ENCODE measurements around the gene GNG2.
"Not testable (repeated sequence)": the region's sequence is repeated elsewhere in the genome, so short reads cannot be mapped to it uniquely, and the experiment has no call there.

The GNG2 gene

GRCh38 chr14:51901475-51902024, 41.1 kb downstream of the GNG2 start:
- peaks cover 55% of the 10 kb centered on the region for H3K4me1 Mint-ChIP-seq
- H3K27me3 Mint-ChIP-seq, result no peaks in the 10 kb centered on the region
- peak overlapping the region; percentile 77 to 93 for H3K27ac Mint-ChIP-seq
- no peak for DNase-seq
- H3K9me3 Mint-ChIP-seq, result peaks cover 12 to 23% of the 10 kb centered on the region in 2 donors
- H3K4me3 Mint-ChIP-seq, result no peak overlapping the region
- ATAC-seq, result no peak

DNA sequence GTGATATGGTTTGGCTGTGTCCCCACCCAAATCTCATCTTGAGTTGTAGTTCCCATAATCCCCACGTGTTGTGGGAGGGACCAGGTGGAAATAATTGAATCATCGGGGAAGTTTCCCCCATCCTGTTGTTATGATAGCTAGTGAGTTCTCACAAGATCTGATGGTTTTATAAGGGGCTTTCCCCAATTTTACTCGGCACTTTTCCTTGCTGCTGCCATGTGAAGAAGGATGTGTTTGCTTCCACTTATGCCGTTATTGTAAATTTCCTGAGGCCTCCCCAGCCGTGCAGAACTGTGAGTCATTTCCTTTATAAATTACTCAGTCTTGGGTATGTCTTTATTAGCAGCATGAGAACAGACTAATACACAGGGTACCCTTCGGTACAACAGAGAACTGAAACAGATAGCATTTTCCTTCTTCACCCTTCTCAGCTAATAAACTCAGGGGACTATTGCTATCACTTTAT, 45.3 kb downstream of the GNG2 start:
- not testable (repeated sequence) for H3K27me3 Mint-ChIP-seq
- ATAC-seq (peak; percentile 98), DNase-seq (peak; percentile 57 to 80)
- Mint-ChIP-seq H3K27ac (peak overlapping the region; percentile 77 to 83), H3K9me3 (peaks cover 26 to 36% of the 10 kb centered on the region in 2 donors), H3K4me1 (peaks cover 36% of the 10 kb centered on the region), H3K4me3 (peak overlapping the region; percentile 37 to 54)

DNA sequence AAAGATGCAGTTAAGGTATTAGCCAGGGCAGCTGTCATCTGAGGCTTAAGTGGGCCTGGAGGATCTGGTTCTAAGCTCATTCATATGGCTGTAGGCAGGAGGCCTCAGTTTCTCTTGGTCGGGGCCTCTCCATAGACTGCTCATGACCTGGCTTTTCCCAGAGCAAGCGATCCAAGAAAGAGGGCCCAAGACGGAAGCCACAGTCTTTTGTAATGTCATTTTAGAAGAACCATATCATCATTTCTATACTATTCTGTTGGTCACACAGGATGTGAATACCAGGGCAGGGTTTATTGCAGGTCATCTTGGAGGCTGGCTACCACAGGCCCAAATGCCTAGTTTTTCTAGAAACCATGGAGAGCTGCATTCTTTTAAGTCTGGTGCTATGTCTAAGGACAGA, 47.7 kb downstream of the GNG2 start:
- H3K4me3 Mint-ChIP-seq, result no peak overlapping the region
- ATAC-seq (no peak), DNase-seq (no peak)
- H3K27ac Mint-ChIP-seq, result no peak overlapping the region
- no peaks in the 10 kb centered on the region for H3K27me3 Mint-ChIP-seq
- H3K9me3 Mint-ChIP-seq, result peaks cover 24 to 26% of the 10 kb centered on the region in 2 donors
- H3K4me1 Mint-ChIP-seq, result peaks cover 54% of the 10 kb centered on the region

- H3K4me1 Mint-ChIP-seq, result peaks cover 73% of the 10 kb centered on the region
- DNase-seq (no peak), ATAC-seq (no peak)
- H3K27ac Mint-ChIP-seq, result peak overlapping the region; percentile 47 to 60
- H3K9me3 Mint-ChIP-seq, result peaks cover 12 to 14% of the 10 kb centered on the region in 2 donors
- H3K27me3 Mint-ChIP-seq, result no peaks in the 10 kb centered on the region
- H3K4me3 Mint-ChIP-seq, result no peak overlapping the region
Measured at GRCh38 chr14:51912112-51912786, 51.8 kb downstream of the GNG2 start.

- peaks cover 10 to 11% of the 10 kb centered on the region in 2 donors for H3K9me3 Mint-ChIP-seq
- H3K27me3 Mint-ChIP-seq, result no peaks in the 10 kb centered on the region
- peaks cover 71% of the 10 kb centered on the region for H3K4me1 Mint-ChIP-seq
- DNase-seq (no peak), ATAC-seq (no peak)
- no peak overlapping the region for H3K27ac Mint-ChIP-seq
- H3K4me3 Mint-ChIP-seq, result no peak overlapping the region
Measured at GRCh38 chr14:51914310-51914709, 53.9 kb downstream of the GNG2 start.

- Mint-ChIP-seq H3K27me3 (no peaks in the 10 kb centered on the region), H3K27ac (no peak overlapping the region), H3K9me3 (no peaks in the 10 kb centered on the region), H3K4me3 (no peak overlapping the region), H3K4me1 (peaks cover 52% of the 10 kb centered on the region)
- DNase-seq, result no peak
- no peak for ATAC-seq
Measured at GRCh38 chr14:51917193-51917592, 56.8 kb downstream of the GNG2 start.

- DNase-seq, result no peak
- H3K9me3 Mint-ChIP-seq, result peaks cover 0 to 4% of the 10 kb centered on the region in 2 donors
- H3K27ac Mint-ChIP-seq, result no peak overlapping the region
- no peak overlapping the region for H3K4me3 Mint-ChIP-seq
- ATAC-seq, result no peak
- peaks cover 27% of the 10 kb centered on the region for H3K4me1 Mint-ChIP-seq
- H3K27me3 Mint-ChIP-seq, result no peaks in the 10 kb centered on the region
Measured at GRCh38 chr14:51921026-51921425, 60.6 kb downstream of the GNG2 start.

DNA sequence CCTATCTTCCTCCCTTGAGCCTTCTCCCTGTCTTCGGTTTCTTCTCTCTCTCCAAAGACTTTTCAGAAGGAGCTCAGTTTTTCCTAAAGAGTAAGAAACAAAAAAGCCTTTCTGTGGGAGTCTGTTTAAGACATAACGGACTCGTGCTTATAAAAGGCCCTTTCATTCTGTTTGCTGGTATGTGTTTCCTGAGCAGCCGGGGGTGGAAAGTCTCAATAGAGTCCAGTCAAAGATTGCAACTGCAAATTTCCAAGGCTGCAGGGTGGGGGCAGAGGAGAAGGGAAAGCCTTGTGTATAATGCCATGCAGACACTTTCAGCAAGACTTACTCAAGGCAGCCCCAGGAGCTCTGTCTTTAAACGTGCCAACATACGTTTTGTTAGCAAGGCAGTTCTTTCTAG, 62.2 kb downstream of the GNG2 start:
- H3K9me3 Mint-ChIP-seq, result peaks cover 0 to 4% of the 10 kb centered on the region in 2 donors
- ATAC-seq (no peak), DNase-seq (no peak)
- H3K27me3 Mint-ChIP-seq, result no peaks in the 10 kb centered on the region
- H3K4me1 Mint-ChIP-seq, result peaks cover 28% of the 10 kb centered on the region
- H3K27ac Mint-ChIP-seq, result peak overlapping the region in 1 of 2 donors; percentile 75
- no peak overlapping the region for H3K4me3 Mint-ChIP-seq

DNA sequence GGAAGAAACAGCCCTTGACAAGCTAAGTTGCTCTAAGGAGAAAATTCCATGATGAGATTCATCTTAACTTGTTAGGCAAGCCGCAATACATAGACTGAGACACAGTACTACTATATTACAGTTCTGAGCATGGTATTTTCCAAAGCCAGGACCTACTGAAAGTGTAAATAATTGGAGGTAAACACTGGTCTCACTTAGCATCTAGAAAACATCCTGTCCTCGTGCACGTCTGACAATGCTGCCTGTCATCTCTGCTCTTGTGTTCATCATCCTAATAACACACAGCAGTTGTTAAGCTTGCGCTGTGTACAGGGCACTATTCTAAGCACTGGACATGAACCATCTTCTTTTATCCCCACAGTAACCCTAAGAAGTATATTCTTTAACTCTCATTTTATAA, 64.2 kb downstream of the GNG2 start:
- DNase-seq (no peak), ATAC-seq (no peak)
- H3K27ac Mint-ChIP-seq, result no peak overlapping the region
- H3K4me1 Mint-ChIP-seq, result peaks cover 39% of the 10 kb centered on the region
- no peaks in the 10 kb centered on the region for H3K27me3 Mint-ChIP-seq
- peaks cover 0 to 4% of the 10 kb centered on the region in 2 donors for H3K9me3 Mint-ChIP-seq
- H3K4me3 Mint-ChIP-seq, result no peak overlapping the region

DNA sequence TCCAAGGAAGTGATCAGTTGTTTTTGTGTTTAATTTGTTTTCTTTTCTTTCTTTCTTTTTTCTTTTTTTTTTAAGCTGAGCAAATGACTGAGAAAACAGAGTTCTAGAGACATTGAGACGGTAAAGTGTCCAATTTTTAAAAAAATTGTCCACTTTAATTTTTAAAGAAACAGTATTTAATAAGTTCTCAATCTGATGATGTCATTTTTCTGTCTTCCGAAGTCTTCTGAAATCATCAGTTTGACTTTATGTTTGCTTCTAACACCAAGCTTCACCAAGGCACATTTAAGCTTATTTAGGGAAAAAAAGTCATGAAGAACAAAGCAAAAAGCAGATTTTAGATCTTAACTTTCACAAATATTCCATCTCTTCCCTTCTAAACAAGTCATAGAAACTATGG, 65.6 kb downstream of the GNG2 start:
- ATAC-seq, result no peak
- Mint-ChIP-seq H3K4me3 (no peak overlapping the region), H3K9me3 (peaks cover 8 to 10% of the 10 kb centered on the region in 2 donors), H3K27ac (no peak overlapping the region), H3K4me1 (peaks cover 51% of the 10 kb centered on the region), H3K27me3 (no peaks in the 10 kb centered on the region)
- no peak for DNase-seq

DNA sequence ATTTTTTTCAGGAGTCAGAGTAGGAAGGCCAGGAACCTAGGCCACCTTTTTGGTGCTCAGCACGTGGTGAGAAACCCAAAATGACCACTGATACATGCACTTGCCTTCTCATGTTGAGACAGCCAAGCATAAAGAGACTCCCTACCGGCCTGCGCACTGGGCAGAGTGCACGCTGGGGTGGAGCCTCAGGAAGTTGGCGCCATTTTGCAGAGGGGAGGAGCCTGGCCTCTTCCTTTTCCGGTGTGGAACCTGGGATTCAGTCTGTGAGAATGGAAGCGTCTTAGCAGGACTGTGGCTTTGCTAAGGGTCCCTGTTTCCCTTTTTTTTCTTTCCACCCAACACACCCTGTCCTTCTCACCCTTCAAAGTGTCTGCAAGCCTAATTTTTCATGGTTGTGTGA, 66.0 kb downstream of the GNG2 start:
- Mint-ChIP-seq H3K4me1 (peaks cover 56% of the 10 kb centered on the region), H3K27ac (no peak overlapping the region), H3K4me3 (no peak overlapping the region), H3K27me3 (no peaks in the 10 kb centered on the region), H3K9me3 (peaks cover 12 to 14% of the 10 kb centered on the region in 2 donors)
- ATAC-seq (no peak), DNase-seq (no peak)

- H3K4me1 Mint-ChIP-seq, result peaks cover 54% of the 10 kb centered on the region
- DNase-seq (no peak), ATAC-seq (no peak)
- no peaks in the 10 kb centered on the region for H3K27me3 Mint-ChIP-seq
- no peak overlapping the region for H3K4me3 Mint-ChIP-seq
- H3K27ac Mint-ChIP-seq, result peak overlapping the region in 1 of 2 donors; percentile 29
- peaks cover 12 to 16% of the 10 kb centered on the region in 2 donors for H3K9me3 Mint-ChIP-seq
Measured at GRCh38 chr14:51928568-51928967, 68.2 kb downstream of the GNG2 start.

DNA sequence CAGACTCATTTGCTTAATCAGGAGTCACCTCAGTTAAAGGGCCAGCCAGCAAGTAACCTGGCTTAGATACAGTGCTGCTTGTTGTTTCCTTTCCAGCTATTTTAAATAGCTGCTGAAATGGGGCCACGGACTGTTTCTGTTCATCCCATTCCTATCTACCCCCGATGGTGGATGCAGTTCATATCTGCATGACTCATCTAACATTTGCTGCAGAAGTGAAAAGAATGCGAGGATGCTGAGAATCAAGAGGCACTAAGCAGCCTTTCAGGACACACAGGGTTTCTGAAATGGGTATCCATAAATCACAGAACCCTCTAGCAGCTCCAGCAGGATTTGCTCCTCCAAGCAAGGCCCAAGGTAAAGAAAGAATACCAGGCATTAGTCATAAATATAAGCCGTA, 68.8 kb downstream of the GNG2 start:
- Mint-ChIP-seq H3K4me3 (no peak overlapping the region), H3K27ac (no peak overlapping the region), H3K27me3 (no peaks in the 10 kb centered on the region), H3K9me3 (peaks cover 12 to 15% of the 10 kb centered on the region in 2 donors), H3K4me1 (peaks cover 60% of the 10 kb centered on the region)
- DNase-seq (no peak), ATAC-seq (no peak)

DNA sequence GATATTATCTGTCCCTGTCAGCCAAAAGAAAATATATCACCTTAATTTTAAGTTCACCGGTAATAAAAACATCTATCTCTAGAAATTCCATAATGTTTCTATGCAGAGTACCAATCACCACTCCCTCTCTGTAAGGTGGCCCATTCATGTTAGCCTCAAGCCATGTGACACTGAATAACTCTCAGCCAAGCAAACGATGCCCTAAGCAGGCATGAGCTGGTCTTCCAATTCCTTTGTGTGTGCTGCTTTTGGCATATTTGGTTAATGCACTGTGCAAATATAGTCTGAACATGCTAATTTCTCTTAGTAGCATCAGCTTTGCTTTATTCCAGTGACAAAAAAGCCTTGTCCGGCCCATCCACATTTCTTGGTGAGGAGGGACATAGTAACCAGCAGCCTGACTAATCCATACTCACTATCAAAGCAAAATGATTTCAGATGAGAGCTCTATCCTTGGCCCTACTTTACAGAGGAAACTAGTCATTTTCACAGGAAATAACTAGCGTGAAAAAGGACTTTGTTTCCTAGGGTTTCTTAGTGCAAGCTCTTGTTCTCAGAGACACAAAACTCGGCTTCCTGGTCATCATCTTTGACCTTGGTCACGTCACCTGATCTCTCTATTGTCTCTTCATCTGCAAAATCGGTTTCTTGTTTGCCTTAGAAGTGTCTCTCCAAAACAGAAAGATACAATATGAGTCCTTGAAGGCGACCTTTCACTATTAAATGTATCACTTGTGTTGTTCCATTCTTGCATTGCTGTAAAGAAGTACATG, 69.7 kb downstream of the GNG2 start:
- H3K4me1 Mint-ChIP-seq, result peaks cover 66% of the 10 kb centered on the region
- no peak for DNase-seq
- ATAC-seq, result no peak
- no peak overlapping the region for H3K4me3 Mint-ChIP-seq
- H3K9me3 Mint-ChIP-seq, result peaks cover 12% of the 10 kb centered on the region in 2 donors
- no peaks in the 10 kb centered on the region for H3K27me3 Mint-ChIP-seq
- peak overlapping the region; percentile 81 to 88 for H3K27ac Mint-ChIP-seq

- H3K4me1 Mint-ChIP-seq, result peaks cover 72% of the 10 kb centered on the region
Measured at GRCh38 chr14:51931308-51931707, 70.9 kb downstream of the GNG2 start.

GRCh38 chr14:51933191-51933590, 72.8 kb downstream of the GNG2 start:
- ATAC-seq, result no peak

More at GRCh38 chr14:51931308-51931707, 70.9 kb downstream of the GNG2 start:
- Mint-ChIP-seq H3K27me3 (no peaks in the 10 kb centered on the region), H3K27ac (peak overlapping the region in 1 of 2 donors; percentile 61), H3K4me3 (no peak overlapping the region), H3K9me3 (peaks cover 12% of the 10 kb centered on the region in 2 donors)
- DNase-seq (no peak), ATAC-seq (peak; percentile 46)

More at GRCh38 chr14:51933191-51933590, 72.8 kb downstream of the GNG2 start:
- DNase-seq, result no peak
- peaks cover 60% of the 10 kb centered on the region for H3K4me1 Mint-ChIP-seq
- no peak overlapping the region for H3K4me3 Mint-ChIP-seq
- no peaks in the 10 kb centered on the region for H3K27me3 Mint-ChIP-seq
- H3K9me3 Mint-ChIP-seq, result peaks cover 12% of the 10 kb centered on the region in 2 donors
- peak overlapping the region; percentile 3 to 7 for H3K27ac Mint-ChIP-seq

Data from stimulated activated naive CD8-positive, alpha-beta T cell treated with anti-CD3 and anti-CD28 coated beads, Interleukin-15, amount 100 ng/mL, for 72 hours (primary cell).